ENCODE measurements around the gene FLVCR2. TPM values are rescaled to one million over a fixed set of nuclear protein-coding genes. Genes with fewer than 3 reads are reported as not detected.

The FLVCR2 gene
- total and polyA plus RNA-seq, 2 experiments from 2014 or later: 1.4 to 3.1 TPM

GRCh38 chr14:75667099-75667765 is 88.8 kb downstream of the FLVCR2 start (continued):
- TF ChIP-seq ZNF462 (CRISPR knock-in tag; IDR thresholded peaks at IDR 0.05): no peak

- Histone ChIP-seq H3K4me2 (no peak overlapping the region), H3K79me2 (replicated peaks; ENCODE audit: insufficient read depth) (peaks cover 54% of the 10 kb centered on the region), H3K36me3 (ENCODE audit: insufficient read depth) (peaks cover 25% of the 10 kb centered on the region), H4K20me1 (replicated peaks; ENCODE audit: insufficient read depth) (peaks cover 17% of the 10 kb centered on the region), H3K27me3 (ENCODE audit: insufficient read depth) (no peaks in the 10 kb centered on the region), H3K27ac (ENCODE audit: low read depth) (no peak overlapping the region), H3K4me3 (no peak overlapping the region), H3F3A (replicated peaks; ENCODE audit: low read depth) (no peaks in the 10 kb centered on the region), H2AFZ (no peak overlapping the region), H3K9me2 (ENCODE audit: insufficient read depth) (no peaks in the 10 kb centered on the region), H3K4me1 (ENCODE audit: insufficient read depth) (no peaks in the 10 kb centered on the region)
- Mint-ChIP-seq H3K4me1 (no peaks in the 10 kb centered on the region), H3K27ac (no peak overlapping the region), H3K4me3 (no peak overlapping the region), H3K36me3 (ENCODE audit: low read depth) (peaks cover 27% of the 10 kb centered on the region), H3K27me3 (ENCODE audit: insufficient read depth, low read depth, poor library complexity) (peaks cover 2% of the 10 kb centered on the region), H3K9me3 (no peaks in the 10 kb centered on the region)
- no peak for DNase-seq (ENCODE audit: low spot score)
- ATAC-seq: no peak
- no peak for TF ChIP-seq CTCF (conservative IDR thresholded peaks at IDR 0.05; ENCODE audit: low read depth in 2 of 2)
- no peak for TF ChIP-seq ZNF462 (CRISPR knock-in tag; IDR thresholded peaks at IDR 0.05)
- no peak for TF ChIP-seq NANOG (IDR thresholded peaks at IDR 0.05; ENCODE audit: borderline replicate concordance)
- no peak for TF ChIP-seq POLR2AphosphoS5 (IDR thresholded peaks at IDR 0.05; ENCODE audit: low read depth)
- no peak for TF ChIP-seq ZNF331 (CRISPR knock-in tag; IDR thresholded peaks at IDR 0.05; ENCODE audit: low read depth)
- TF ChIP-seq ZNF114 (CRISPR knock-in tag; IDR thresholded peaks at IDR 0.05): no peak
- TF ChIP-seq STAT1 (IDR thresholded peaks at IDR 0.05; ENCODE audit: unreplicated experiment): no peak
Observed at GRCh38 chr14:75672605-75673192, 94.3 kb downstream of the FLVCR2 start.
